Transverse colon (tissue), 4 donors: Measurements from ENCODE around the gene ANKRD44.

Experiments
- CTCF ChIP-seq, 5 experiments: fragments of 200-600 bp in 3 of 5; fragments of 450-650 bp in 2 of 5; sonication (generic) in 3 of 5; IDR thresholded peaks; 1 replicate in 2 of 5; 2 replicates in 3 of 5; pipeline ENCODE4 v1.5.1; 2016 to 2017; ENCODE audit warnings: antibody characterized with exemption in 5 of 5, inconsistent platforms in 3 of 5, mild to moderate bottlenecking in 2 of 5, moderate library complexity in 1 of 5
- EP300 ChIP-seq: sonication (generic); formaldehyde crosslinking; IDR thresholded peaks from one replicate; pipeline ENCODE4 v1.6.1; 2017; ENCODE audit warnings: antibody characterized with exemption, low read depth
- POLR2A ChIP-seq: fragments of 450-650 bp; IDR thresholded peaks from one replicate; pipeline ENCODE4 v1.6.1; 2016; ENCODE audit warnings: antibody characterized with exemption, mild to moderate bottlenecking, moderate library complexity
- POLR2AphosphoS5 ChIP-seq, 3 donors: sonication (generic); formaldehyde crosslinking; IDR thresholded peaks; one replicate each; pipeline ENCODE4 v1.6.1; 2016; ENCODE audit warnings: antibody characterized with exemption in 3 of 3

GRCh38 chr2:196995757-196996314, 314.7 kb downstream of the ANKRD44 start:
- TF ChIP-seq EP300 (no peak), CTCF (IDR thresholded peaks at IDR 0.05) (no peak), POLR2A (no peak), POLR2AphosphoS5 (IDR thresholded peaks at IDR 0.05) (no peak)
